DOHH2 (cell line): ENCODE results near the gene INPP4B.

Experiments used
- CTCF ChIP-seq: fragments of 200-600 bp; sonication (generic); IDR thresholded peaks from one replicate; pipeline ENCODE4 v1.5.1; 2014; ENCODE audit warnings: antibody characterized with exemption, mild to moderate bottlenecking, low read depth, low read length; ENCODE audit not compliant: poor library complexity, severe bottlenecking
- EZH2phosphoT487 ChIP-seq: fragments of 200-600 bp; sonication (generic); IDR thresholded peaks from 2 replicates; pipeline ENCODE4 v1.6.1; 2017; ENCODE audit warnings: borderline replicate concordance, mild to moderate bottlenecking, antibody characterized with exemption, low read length, moderate library complexity, mixed read lengths

- TF ChIP-seq CTCF (no peak), EZH2phosphoT487 (no peak)
Observed at GRCh38 chr4:142721187-142721586, 124.9 kb downstream of the INPP4B start.
